Hindlimb muscle (tissue), 1 donor: Measurements from ENCODE around the gene NHLRC2. TPM values are rescaled to one million over a fixed set of nuclear protein-coding genes. Genes with fewer than 3 reads are reported as not detected.
A peak's percentile ranks its signal among the peaks of the same experiment; 100 is the strongest.
"Not testable (repeated sequence)": the region's sequence is repeated elsewhere in the genome, so short reads cannot be mapped to it uniquely, and the experiment has no call there.

ENCODE experiments used
- DNase-seq: peaks from one replicate; pipeline ENCODE4 v3.0.0-alpha.2; 2013
- polyA plus RNA-seq: library from polyadenylated mRNA; unstranded; fragments of 120-200 nt; gene quantifications from one replicate; pipeline ENCODE4 v1.2.1, GENCODE V29; 2013; ENCODE audit not compliant: insufficient read length

NHLRC2 gene
- 14.7 TPM for polyA plus RNA-seq

- DNase-seq = peak; percentile 81
Observed at GRCh38 chr10:113854013-113854760, at the start of gene NHLRC2, which contains the start of gene DCLRE1A. Gene NHLRC2, plus strand, starts transcription at chr10:113854661. Its CDS starts 212 bp downstream, at chr10:113854873. Gene DCLRE1A, minus strand, starts transcription at chr10:113854082. Its CDS starts 900 bp downstream, at chr10:113853182.

- no peak for DNase-seq
Observed at GRCh38 chr10:113806503-113806902, 48.0 kb upstream of the NHLRC2 start.

GRCh38 chr10:113808168-113808567, 46.3 kb upstream of the NHLRC2 start:
- DNase-seq = no peak

GRCh38 chr10:113814700-113815099, 39.8 kb upstream of the NHLRC2 start:
- DNase-seq = not testable (repeated sequence)

- DNase-seq = no peak
Observed at GRCh38 chr10:113819989-113820388, 34.5 kb upstream of the NHLRC2 start.

GRCh38 chr10:113820507-113820906, 34.0 kb upstream of the NHLRC2 start:
- no peak for DNase-seq

GRCh38 chr10:113821306-113821705, 33.2 kb upstream of the NHLRC2 start:
- DNase-seq = not testable (repeated sequence)

GRCh38 chr10:113822174-113822573, 32.3 kb upstream of the NHLRC2 start:
- no peak for DNase-seq

GRCh38 chr10:113823389-113823788, 31.1 kb upstream of the NHLRC2 start:
- DNase-seq = no peak

- no peak for DNase-seq
Observed at GRCh38 chr10:113825791-113826190, 28.7 kb upstream of the NHLRC2 start.

GRCh38 chr10:113828567-113828966, 25.9 kb upstream of the NHLRC2 start:
- DNase-seq = not testable (repeated sequence)

- no peak for DNase-seq
Observed at GRCh38 chr10:113842171-113842570, 12.3 kb upstream of the NHLRC2 start.

GRCh38 chr10:113843972-113844485, 10.4 kb upstream of the NHLRC2 start:
- DNase-seq = no peak

GRCh38 chr10:113846036-113846435, 8.4 kb upstream of the NHLRC2 start:
- no peak for DNase-seq

- no peak for DNase-seq
Observed at GRCh38 chr10:113849140-113849803, 5.2 kb upstream of the NHLRC2 start.

GRCh38 chr10:113849946-113850345, 4.5 kb upstream of the NHLRC2 start:
- DNase-seq = no peak

GRCh38 chr10:113853578-113854012, 866 bp upstream of the NHLRC2 start:
- DNase-seq = no peak

- peak; percentile 62 for DNase-seq
Observed at GRCh38 chr10:113854761-113855588, 514 bp downstream of the NHLRC2 start.

GRCh38 chr10:113856563-113856962, 2.1 kb downstream of the NHLRC2 start:
- DNase-seq = no peak

- no peak for DNase-seq
Observed at GRCh38 chr10:113857210-113857609, 2.7 kb downstream of the NHLRC2 start.

GRCh38 chr10:113858541-113858940, 4.1 kb downstream of the NHLRC2 start:
- DNase-seq = no peak

- DNase-seq = no peak
Observed at GRCh38 chr10:113859261-113859660, 4.8 kb downstream of the NHLRC2 start.

GRCh38 chr10:113865901-113866300, 11.4 kb downstream of the NHLRC2 start:
- no peak for DNase-seq
